H1 (cell line): Measurements from ENCODE around the gene ABCG1. TPM values are rescaled to one million over a fixed set of nuclear protein-coding genes. Genes with fewer than 3 reads are reported as not detected.

ENCODE experiments used
- CTCF ChIA-PET: fragments of 300-600 bp; sonication (Branson Sonifier 250); formaldehyde crosslinking; loops from one replicate; lab custom pipeline; 2021; ENCODE audit not compliant: partially characterized antibody; lab: Charles Lee
- POLR2A ChIA-PET: fragments of 300-600 bp; sonication (Branson Sonifier 250); formaldehyde crosslinking; loops from one replicate; lab custom pipeline; 2021; ENCODE audit warnings: inconsistent platforms; ENCODE audit not compliant: partially characterized antibody; lab: Charles Lee
- DNase-seq, 2 experiments: peaks; one replicate each; pipeline versions ENCODE4 v3.0.0 to v3.0.0-alpha.2; 2010 to 2022; ENCODE audit warnings: low spot score in 2 of 2, low read depth in 1 of 2, mixed read lengths in 1 of 2
- FAIRE-seq: peaks from 2 replicates; lab custom pipeline; 2011; peaks lifted over from hg19 to GRCh38; lab: Jason Lieb, UNC
- H2AFZ ChIP-seq: 2 replicates; pipeline ENCODE4 v1.8.1; 2012; ENCODE audit warnings: low read length, inconsistent platforms
- H2AK5ac ChIP-seq: 2 replicates; pipeline ENCODE4 v1.6.1; 2013; ENCODE audit warnings: low read depth, low read length
- H2BK120ac ChIP-seq: replicated peaks from 2 replicates; pipeline ENCODE3; 2013; ENCODE audit warnings: low read depth, low read length, inconsistent platforms
- H2BK12ac ChIP-seq: 2 replicates; pipeline ENCODE4 v1.6.1; 2013; ENCODE audit warnings: low read depth, low read length
- H2BK15ac ChIP-seq: 2 replicates; pipeline ENCODE4 v1.6.1; 2013; ENCODE audit warnings: low read length
- H2BK20ac ChIP-seq: 2 replicates; pipeline ENCODE4 v1.6.1; 2013; ENCODE audit warnings: low read length
- H2BK5ac ChIP-seq: 2 replicates; pipeline ENCODE4 v1.6.1; 2013; ENCODE audit warnings: low read depth, low read length
- H3K14ac ChIP-seq: 2 replicates; pipeline ENCODE4 v1.6.1; 2013; ENCODE audit warnings: inconsistent platforms; ENCODE audit not compliant: insufficient read length
- H3K18ac ChIP-seq: 2 replicates; pipeline ENCODE4 v1.6.1; 2013; ENCODE audit warnings: low read length; ENCODE audit errors: extremely low read depth
- H3K23ac ChIP-seq: 2 replicates; pipeline ENCODE4 v1.6.1; 2013; ENCODE audit warnings: inconsistent platforms; ENCODE audit not compliant: insufficient read length
- H3K23me2 ChIP-seq: 2 replicates; pipeline ENCODE4 v1.6.1; 2013; ENCODE audit warnings: low read depth, low read length
- H3K27ac ChIP-seq: 2 replicates; pipeline ENCODE4 v1.6.1; 2011; ENCODE audit warnings: low read depth, low read length, inconsistent platforms
- H3K27me3 ChIP-seq, 4 experiments: replicated peaks in 1 of 4; 1 replicate in 1 of 4; 2 replicates in 3 of 4; pipeline versions ENCODE4 v1.6.1 to v1.8.1; 2011 to 2013; ENCODE audit warnings: low read length in 3 of 4, mild to moderate bottlenecking in 3 of 4, inconsistent platforms in 2 of 4, mixed read lengths in 2 of 4, moderate library complexity in 1 of 4; ENCODE audit not compliant: control insufficient read depth in 3 of 4, insufficient read depth in 3 of 4; ENCODE audit errors: extremely low read depth in 1 of 4
- H3K36me3 ChIP-seq, 4 experiments: 2 replicates each; pipeline versions ENCODE4 v1.6.1 to v1.8.1; 2011 to 2013; ENCODE audit warnings: mild to moderate bottlenecking in 4 of 4, low read length in 3 of 4, moderate library complexity in 2 of 4, control low read depth in 1 of 4, inconsistent platforms in 1 of 4; ENCODE audit not compliant: insufficient read depth in 4 of 4, control insufficient read depth in 2 of 4
- H3K4ac ChIP-seq: replicated peaks from 2 replicates; pipeline ENCODE3; 2013; ENCODE audit warnings: low read length, low read depth, mixed read lengths, inconsistent platforms; ENCODE audit not compliant: insufficient read length
- H3K4me1 ChIP-seq, 4 experiments: replicated peaks in 1 of 4; 1 replicate in 1 of 4; 2 replicates in 3 of 4; pipeline versions ENCODE4 v1.6.1 to v1.8.1; 2011 to 2013; ENCODE audit warnings: low read length in 3 of 4, inconsistent platforms in 2 of 4, mixed read lengths in 1 of 4; ENCODE audit not compliant: insufficient read depth in 4 of 4, control insufficient read depth in 3 of 4
- H3K4me2 ChIP-seq, 2 experiments: 2 replicates each; pipeline versions ENCODE4 v1.6.1 to v1.8.1; 2011 to 2013; ENCODE audit warnings: low read depth in 2 of 2, low read length in 2 of 2, control low read depth in 1 of 2, inconsistent platforms in 1 of 2, mild to moderate bottlenecking in 1 of 2; ENCODE audit not compliant: insufficient read depth in 1 of 2
- H3K4me3 ChIP-seq, 4 experiments: fragments of 200-600, 300-600 bp in 1 of 4; sonication (generic), shearing (Covaris generic), sonication (Bioruptor Twin) in 1 of 4; 2 replicates each; pipeline versions ENCODE4 v1.5.1 to v1.8.1; 2011 to 2016; ENCODE audit warnings: low read length in 4 of 4, low read depth in 3 of 4, control low read depth in 2 of 4, inconsistent platforms in 2 of 4, mild to moderate bottlenecking in 2 of 4, mixed read lengths in 1 of 4, moderate library complexity in 1 of 4; ENCODE audit not compliant: insufficient read depth in 2 of 4; ENCODE audit errors: extremely low read depth in 1 of 4
- H3K56ac ChIP-seq: replicated peaks from 2 replicates; pipeline ENCODE3; 2013; ENCODE audit warnings: low read depth, mild to moderate bottlenecking, mixed read lengths, low read length, inconsistent platforms; ENCODE audit not compliant: insufficient read length
- H3K79me1 ChIP-seq: 2 replicates; pipeline ENCODE4 v1.6.1; 2013; ENCODE audit warnings: low read depth, low read length, control low read depth
- H3K79me2 ChIP-seq, 2 experiments: 2 replicates each; pipeline versions ENCODE4 v1.6.1 to v1.8.1; 2012 to 2013; ENCODE audit warnings: low read length in 2 of 2, mild to moderate bottlenecking in 2 of 2, inconsistent platforms in 1 of 2; ENCODE audit not compliant: insufficient read depth in 2 of 2, control insufficient read depth in 1 of 2
- H3K9ac ChIP-seq, 4 experiments: replicated peaks in 1 of 4; 1 replicate in 1 of 4; 2 replicates in 3 of 4; pipeline versions ENCODE4 v1.6.1 to v1.8.1; 2011 to 2013; ENCODE audit warnings: low read depth in 3 of 4, low read length in 3 of 4, control low read depth in 2 of 4, mild to moderate bottlenecking in 2 of 4, moderate library complexity in 2 of 4, inconsistent platforms in 1 of 4; ENCODE audit errors: extremely low read depth in 1 of 4
- H3K9me3 ChIP-seq, 2 experiments: 2 replicates each; pipeline versions ENCODE4 v1.6.1 to v1.8.1; 2012 to 2013; ENCODE audit warnings: mild to moderate bottlenecking in 2 of 2, moderate library complexity in 2 of 2, control low read depth in 1 of 2, inconsistent platforms in 1 of 2, low read depth in 1 of 2, low read length in 1 of 2, mixed read lengths in 1 of 2; ENCODE audit not compliant: insufficient read depth in 2 of 2
- H4K20me1 ChIP-seq, 2 experiments: replicated peaks in 1 of 2; 2 replicates each; pipeline versions ENCODE3 to v1.8.1; 2011 to 2013; ENCODE audit warnings: inconsistent platforms in 2 of 2, low read length in 2 of 2, mild to moderate bottlenecking in 1 of 2; ENCODE audit not compliant: insufficient read depth in 2 of 2, control insufficient read depth in 1 of 2
- H4K5ac ChIP-seq: 2 replicates; pipeline ENCODE4 v1.6.1; 2013; ENCODE audit warnings: low read length, low read depth, mixed read lengths, inconsistent platforms; ENCODE audit not compliant: insufficient read length
- H4K8ac ChIP-seq: 2 replicates; pipeline ENCODE4 v1.8.0; 2013; ENCODE audit warnings: mild to moderate bottlenecking, moderate library complexity, low read length, inconsistent platforms; ENCODE audit not compliant: insufficient read depth; ENCODE audit errors: extremely low read depth
- H4K91ac ChIP-seq: replicated peaks from 2 replicates; pipeline ENCODE3; 2013; ENCODE audit warnings: low read length, mixed read lengths, inconsistent platforms; ENCODE audit not compliant: insufficient read length
- KDM1A ChIP-seq: fragments of 200-600, 300-600 bp; sonication (generic); IDR thresholded peaks from 2 replicates; pipeline ENCODE4 v1.7.1; 2016; ENCODE audit warnings: mild to moderate bottlenecking, low read length, borderline replicate concordance
- WGBS, 2 experiments: shearing (Covaris generic) in 1 of 2; methylation state at CpG; one replicate each; pipeline versions ENCODE4 v1.1.6 to v1.1.7; 2013 to 2015; ENCODE audit warnings: low lambda C conversion rate in 2 of 2, mixed read lengths in 2 of 2, inconsistent platforms in 1 of 2, low coverage in 1 of 2, missing lambda C conversion rate in 1 of 2; ENCODE audit not compliant: insufficient replicate concordance in 2 of 2, insufficient coverage in 1 of 2, insufficient read length in 1 of 2; ENCODE audit errors: extremely low coverage in 1 of 2, missing lambda C conversion rate in 1 of 2; 5-methylcytosine and 5-hydroxymethylcytosine counted together
- polyA plus RNA-seq, 7 experiments: library from polyadenylated mRNA; depleted of rRNA in 3 of 7; stranded (reverse) in 5 of 7; unstranded in 2 of 7; fragments of >200 nt in 5 of 7; fragments of 200-250 nt in 2 of 7; gene quantifications; 1 replicate in 5 of 7; 2 replicates in 1 of 7; 4 replicates in 1 of 7; pipeline versions ENCODE4 v1.2.1 to v1.2.3, GENCODE V29; 2011 to 2013; ENCODE audit warnings: missing spikeins in 2 of 7, mixed read lengths in 2 of 7
- total RNA-seq: library from RNA; stranded (reverse); fragmentation: NEBNext Ultra II Directional; extraction: Animal tissue kit (Norgen Biotek cat#: 25700); gene quantifications from 2 replicates; pipeline ENCODE4 v1.2.1, GENCODE V29; 2021

ABCG1 gene
- total and polyA plus RNA-seq, 2 of the 8 experiments (the other 6 are each of a cell fraction or from before 2014, with no cell fraction given) = 2.1 to 4.0 TPM

- TF ChIP-seq KDM1A = no peak
- TF ChIP-seq, all 59 proteins: peak for 0
- H3K4me3 ChIP-seq = no peak overlapping the region
- H3K23ac ChIP-seq = no peak overlapping the region
- no peak overlapping the region for H4K8ac ChIP-seq
- H3K4me1 ChIP-seq = no peaks in the 10 kb centered on the region; a peak in 1 of 7 replicates
- no peak overlapping the region for H3K4me2 ChIP-seq
- no peak overlapping the region for H2BK15ac ChIP-seq
- H3K18ac ChIP-seq = no peak overlapping the region
- H3K36me3 ChIP-seq = no peaks in the 10 kb centered on the region
- H3K14ac ChIP-seq = no peak overlapping the region
- no peaks in the 10 kb centered on the region for H3K23me2 ChIP-seq
- DNase-seq = no peak
- no peak overlapping the region for H2BK120ac ChIP-seq
- H3K27ac ChIP-seq = no peak overlapping the region
- CTCF ChIA-PET = interaction anchor here (0.6 to 1.8 kb wide), 8 partner anchors 10 to 119 kb away, joined by 3 to 6 read pairs (median 4); no protein-coding TSS in a partner anchor
- H2AFZ ChIP-seq = no peak overlapping the region
- no peak overlapping the region for H2BK5ac ChIP-seq
- no peaks in the 10 kb centered on the region for H3K79me2 ChIP-seq
- H3K56ac ChIP-seq = no peak overlapping the region
- H4K91ac ChIP-seq = no peak overlapping the region
- H4K20me1 ChIP-seq = no peaks in the 10 kb centered on the region
- H2BK12ac ChIP-seq = no peak overlapping the region
- WGBS, 2 experiments = 88% methylated on average over 11 of the region's 13 CpGs; no CpG with 5 or more reads in 1 of the 2 experiments
- POLR2A ChIA-PET = no interaction called here
- no peak overlapping the region for H3K4ac ChIP-seq
- H2BK20ac ChIP-seq = no peak overlapping the region
- peaks cover 0 to 5% of the 10 kb centered on the region in 2 experiments; a peak in 2 of 4 replicates for H3K9me3 ChIP-seq
- no peak overlapping the region for H3K9ac ChIP-seq
- FAIRE-seq = no peak
- no peaks in the 10 kb centered on the region for H3K27me3 ChIP-seq
- no peak overlapping the region for H4K5ac ChIP-seq
- no peak overlapping the region for H2AK5ac ChIP-seq
- no peaks in the 10 kb centered on the region for H3K79me1 ChIP-seq
Measured at GRCh38 chr21:42285569-42286245, 66.8 kb downstream of the ABCG1 start.
